ENCODE data around the gene SMARCAL1. TPM values are rescaled to one million over a fixed set of nuclear protein-coding genes. Genes with fewer than 3 reads are reported as not detected.

SMARCAL1 gene
- total and polyA plus RNA-seq, 2 experiments from 2014 or later, result 10.3 to 17.2 TPM

DNA sequence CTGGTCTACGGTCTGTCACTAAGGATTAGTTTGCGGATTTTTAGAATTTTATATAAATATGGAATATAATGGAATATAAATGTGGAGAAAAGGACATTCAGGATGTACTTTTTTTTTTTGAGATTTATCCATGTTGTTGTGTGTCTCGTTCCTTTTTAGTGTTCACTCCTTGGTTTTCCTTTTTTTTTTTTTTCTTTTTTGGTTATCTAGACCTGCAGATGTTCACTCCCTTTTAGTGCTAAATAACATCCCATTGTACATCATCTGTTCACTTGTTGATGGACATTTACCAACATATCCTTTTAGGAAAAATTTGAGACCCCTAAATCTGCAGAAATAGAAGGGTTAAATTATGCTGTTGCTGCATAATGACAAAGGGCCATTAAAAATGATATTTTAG is 60.9 kb downstream of the SMARCAL1 start:
- Histone ChIP-seq H4K20me1 (replicated peaks; ENCODE audit: insufficient read depth) (no peaks in the 10 kb centered on the region), H3K4me3 (no peak overlapping the region), H2AFZ (no peak overlapping the region), H3K4me2 (no peak overlapping the region), H3K27ac (ENCODE audit: low read depth) (no peak overlapping the region), H3K4me1 (ENCODE audit: insufficient read depth) (0 out of 2 replicates have a peak, but pooled peaks cover 2% of the 10 kb centered on the region), H3K79me2 (replicated peaks; ENCODE audit: insufficient read depth) (no peaks in the 10 kb centered on the region), H3K36me3 (ENCODE audit: insufficient read depth) (no peaks in the 10 kb centered on the region), H3F3A (replicated peaks; ENCODE audit: low read depth) (no peaks in the 10 kb centered on the region), H3K27me3 (ENCODE audit: insufficient read depth) (no peaks in the 10 kb centered on the region), H3K9me2 (ENCODE audit: insufficient read depth) (no peaks in the 10 kb centered on the region)
- no peaks in the 10 kb centered on the region; the same call in 1 of the 3 replicates for H3K4me1 Mint-ChIP-seq
- H3K9me3 Mint-ChIP-seq, result no peaks in the 10 kb centered on the region
- no peak overlapping the region for H3K27ac Mint-ChIP-seq
- H3K4me3 Mint-ChIP-seq, result no peak overlapping the region
- H3K36me3 Mint-ChIP-seq (ENCODE audit: low read depth), result no peaks in the 10 kb centered on the region
- DNase-seq (ENCODE audit: low spot score), result no peak
- no peak for ATAC-seq
- TF ChIP-seq ZNF331 (CRISPR knock-in tag; IDR thresholded peaks at IDR 0.05; ENCODE audit: low read depth) (no peak), EZH2 (IDR thresholded peaks at IDR 0.05; ENCODE audit: low read depth, unreplicated experiment) (no peak), ZNF462 (CRISPR knock-in tag; IDR thresholded peaks at IDR 0.05) (no peak), EZH2phosphoT487 (IDR thresholded peaks at IDR 0.05; ENCODE audit: unreplicated experiment) (no peak)
- no peaks in the 10 kb centered on the region for H3K27me3 Mint-ChIP-seq (ENCODE audit: insufficient read depth, low read depth, poor library complexity)

DNA sequence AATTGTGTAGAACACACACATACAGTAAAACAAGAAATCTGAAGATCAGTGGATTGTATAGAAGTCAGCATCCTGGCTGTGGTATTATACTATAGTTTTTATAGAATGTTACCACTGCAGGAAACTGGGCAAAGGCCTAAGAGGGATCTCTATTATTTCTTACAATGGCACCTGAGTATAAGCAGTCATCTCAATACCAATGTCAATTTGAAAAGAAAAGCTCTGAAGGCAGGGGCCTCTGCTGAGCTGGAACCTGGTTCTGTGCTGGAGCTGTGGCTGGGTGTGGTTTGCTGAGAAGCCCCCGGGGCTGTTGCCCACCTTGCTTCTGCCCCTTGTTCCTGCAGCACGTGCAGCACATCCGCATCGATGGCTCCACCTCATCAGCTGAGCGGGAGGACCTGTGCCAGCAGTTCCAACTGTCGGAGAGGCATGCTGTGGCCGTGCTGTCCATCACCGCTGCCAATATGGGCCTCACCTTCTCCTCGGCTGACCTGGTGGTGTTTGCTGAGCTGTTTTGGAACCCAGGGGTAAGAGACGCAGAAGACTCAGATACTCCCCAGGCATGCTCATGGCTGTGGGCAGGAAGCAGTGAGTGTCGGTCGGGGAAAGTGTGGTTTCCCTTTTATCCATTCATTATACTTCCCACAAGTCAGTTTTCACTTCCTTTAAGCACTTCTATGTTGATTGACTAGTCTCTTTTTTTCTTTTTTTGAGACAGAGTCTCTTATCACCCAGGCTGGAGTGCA is 62.8 kb downstream of the SMARCAL1 start:
- Histone ChIP-seq H3K9me2 (ENCODE audit: insufficient read depth) (no peaks in the 10 kb centered on the region), H3K4me1 (ENCODE audit: insufficient read depth) (peaks cover 6% of the 10 kb centered on the region; the same call in 1 of the 2 replicates), H3K79me2 (replicated peaks; ENCODE audit: insufficient read depth) (no peaks in the 10 kb centered on the region), H3K36me3 (ENCODE audit: insufficient read depth) (no peaks in the 10 kb centered on the region), H3F3A (replicated peaks; ENCODE audit: low read depth) (no peaks in the 10 kb centered on the region), H3K27me3 (ENCODE audit: insufficient read depth) (no peaks in the 10 kb centered on the region), H2AFZ (no peak overlapping the region), H3K4me3 (no peak overlapping the region), H3K4me2 (no peak overlapping the region), H3K27ac (ENCODE audit: low read depth) (no peak overlapping the region), H4K20me1 (replicated peaks; ENCODE audit: insufficient read depth) (no peaks in the 10 kb centered on the region)
- Mint-ChIP-seq H3K9me3 (no peaks in the 10 kb centered on the region), H3K4me3 (no peak overlapping the region), H3K27ac (no peak overlapping the region), H3K36me3 (ENCODE audit: low read depth) (no peaks in the 10 kb centered on the region; the same call in 2 of the 3 replicates), H3K27me3 (ENCODE audit: insufficient read depth, low read depth, poor library complexity) (no peaks in the 10 kb centered on the region), H3K4me1 (peaks cover 9% of the 10 kb centered on the region)
- DNase-seq (ENCODE audit: low spot score), result no peak
- no peak for TF ChIP-seq NANOG (IDR thresholded peaks at IDR 0.05; ENCODE audit: borderline replicate concordance)
- TF ChIP-seq REST (IDR thresholded peaks at IDR 0.05; ENCODE audit: unreplicated experiment), result no peak
- TF ChIP-seq POLR2AphosphoS5 (IDR thresholded peaks at IDR 0.05; ENCODE audit: low read depth), result no peak
- no peak for TF ChIP-seq STAT1 (IDR thresholded peaks at IDR 0.05; ENCODE audit: unreplicated experiment)
- TF ChIP-seq ZNF331 (CRISPR knock-in tag; IDR thresholded peaks at IDR 0.05; ENCODE audit: low read depth), result no peak
- no peak for ATAC-seq

Data from GM23338 (cell line).